H9 (cell line): Measurements from ENCODE around the gene SALL3. TPM values are rescaled to one million over a fixed set of nuclear protein-coding genes. Genes with fewer than 3 reads are reported as not detected.

Experiments used
- DNase-seq: peaks from one replicate; pipeline ENCODE4 v3.0.0-alpha.2; 2017
- H2AFZ ChIP-seq: one replicate; pipeline ENCODE4 v1.6.1; 2013; ENCODE audit warnings: mild to moderate bottlenecking, low read length, control low read depth, moderate library complexity
- H2AK5ac ChIP-seq: 2 replicates; pipeline ENCODE4 v1.6.1; 2013; ENCODE audit warnings: low read length, control low read depth, mixed read lengths; ENCODE audit not compliant: insufficient read length
- H2BK120ac ChIP-seq: one replicate; pipeline ENCODE4 v1.6.1; 2013; ENCODE audit warnings: low read depth, mild to moderate bottlenecking, low read length, control low read depth, inconsistent platforms; ENCODE audit not compliant: poor library complexity, severe bottlenecking
- H2BK12ac ChIP-seq: 2 replicates; pipeline ENCODE4 v1.6.1; 2013; ENCODE audit warnings: low read length, control low read depth, mixed read lengths, low read depth; ENCODE audit not compliant: insufficient read length
- H2BK15ac ChIP-seq: 2 replicates; pipeline ENCODE4 v1.6.1; 2013; ENCODE audit warnings: low read depth, low read length, control low read depth
- H2BK20ac ChIP-seq: one replicate; pipeline ENCODE4 v1.6.1; 2013; ENCODE audit warnings: low read depth, mild to moderate bottlenecking, low read length, control low read depth, inconsistent platforms; ENCODE audit not compliant: poor library complexity, severe bottlenecking
- H2BK5ac ChIP-seq: 2 replicates; pipeline ENCODE4 v1.6.1; 2013; ENCODE audit warnings: low read length, control low read depth, mixed read lengths; ENCODE audit not compliant: insufficient read length
- H3K14ac ChIP-seq: 2 replicates; pipeline ENCODE4 v1.6.1; 2013; ENCODE audit warnings: low read length, control low read depth; ENCODE audit not compliant: insufficient read depth
- H3K18ac ChIP-seq: 2 replicates; pipeline ENCODE4 v1.6.1; 2013; ENCODE audit warnings: low read depth, mild to moderate bottlenecking, mixed read lengths, low read length, control low read depth; ENCODE audit not compliant: insufficient read length
- H3K23ac ChIP-seq: 2 replicates; pipeline ENCODE4 v1.6.1; 2013; ENCODE audit warnings: low read length, control low read depth, mixed read lengths, low read depth; ENCODE audit not compliant: insufficient read length
- H3K23me2 ChIP-seq: 2 replicates; pipeline ENCODE4 v1.6.1; 2013; ENCODE audit warnings: low read depth, mild to moderate bottlenecking, mixed read lengths, low read length, control low read depth; ENCODE audit not compliant: insufficient read length, poor library complexity, severe bottlenecking
- H3K27ac ChIP-seq: 2 replicates; pipeline ENCODE4 v1.5.1; 2013; ENCODE audit warnings: low read length, control low read depth, mixed read lengths, low read depth; ENCODE audit not compliant: insufficient read length
- H3K27me3 ChIP-seq: 2 replicates; pipeline ENCODE4 v1.6.1; 2013; ENCODE audit warnings: low read length, control low read depth, inconsistent platforms; ENCODE audit not compliant: insufficient read depth
- H3K4ac ChIP-seq: 2 replicates; pipeline ENCODE4 v1.6.1; 2013; ENCODE audit warnings: low read depth, mild to moderate bottlenecking, control low read depth, inconsistent platforms, low read length, moderate library complexity
- H3K4me1 ChIP-seq: 2 replicates; pipeline ENCODE4 v1.6.1; 2013; ENCODE audit warnings: low read length, control low read depth, inconsistent platforms; ENCODE audit not compliant: insufficient read depth
- H3K4me2 ChIP-seq: 2 replicates; pipeline ENCODE4 v1.6.1; 2013; ENCODE audit warnings: low read length, control low read depth, mixed read lengths; ENCODE audit not compliant: insufficient read length, insufficient read depth
- H3K56ac ChIP-seq: 2 replicates; pipeline ENCODE4 v1.6.1; 2013; ENCODE audit warnings: low read depth, mild to moderate bottlenecking, mixed read lengths, low read length, control low read depth; ENCODE audit not compliant: insufficient read length
- H3K79me1 ChIP-seq: 2 replicates; pipeline ENCODE4 v1.6.1; 2013; ENCODE audit warnings: low read depth, mild to moderate bottlenecking, moderate library complexity, low read length, control low read depth, inconsistent platforms; ENCODE audit not compliant: insufficient read depth, poor library complexity, severe bottlenecking
- H3K79me2 ChIP-seq: 2 replicates; pipeline ENCODE4 v1.6.1; 2013; ENCODE audit warnings: low read length, control low read depth, inconsistent platforms; ENCODE audit not compliant: insufficient read depth
- H3K9ac ChIP-seq: 2 replicates; pipeline ENCODE4 v1.6.1; 2013; ENCODE audit warnings: low read length, control low read depth, mixed read lengths; ENCODE audit not compliant: insufficient read length; ENCODE audit errors: extremely low read depth
- H3K9me3 ChIP-seq: one replicate; pipeline ENCODE4 v1.6.1; 2013; ENCODE audit warnings: low read depth, low read length, inconsistent platforms; ENCODE audit not compliant: control insufficient read depth
- H3T11ph ChIP-seq: one replicate; pipeline ENCODE4 v1.6.1; 2013; ENCODE audit warnings: mild to moderate bottlenecking, low read length, control low read depth, inconsistent platforms
- H4K20me1 ChIP-seq: one replicate; pipeline ENCODE4 v1.6.1; 2013; ENCODE audit not compliant: control insufficient read depth, insufficient read length, insufficient read depth
- H4K5ac ChIP-seq: 2 replicates; pipeline ENCODE4 v1.6.1; 2013; ENCODE audit warnings: low read depth, mild to moderate bottlenecking, mixed read lengths, low read length, control low read depth; ENCODE audit not compliant: insufficient read length
- H4K8ac ChIP-seq: replicated peaks from 2 replicates; pipeline ENCODE4 v1.6.1; 2013; ENCODE audit warnings: low read length, control low read depth, mixed read lengths, low read depth; ENCODE audit not compliant: insufficient read length
- H4K91ac ChIP-seq: 2 replicates; pipeline ENCODE4 v1.6.1; 2013; ENCODE audit warnings: low read depth, mild to moderate bottlenecking, moderate library complexity, mixed read lengths, low read length, control low read depth; ENCODE audit not compliant: insufficient read length
- H3K27ac Mint-ChIP-seq, 3 experiments: 2 replicates in 2 of 3; 3 replicates in 1 of 3; pipeline ENCODE4 v1.8.0; 2020 to 2021; ENCODE audit warnings: mixed read lengths in 3 of 3, mild to moderate bottlenecking in 1 of 3, moderate library complexity in 1 of 3
- H3K27me3 Mint-ChIP-seq: 2 replicates; pipeline ENCODE4 v1.8.0; 2021; ENCODE audit warnings: low read depth, mild to moderate bottlenecking, moderate library complexity, mixed read lengths
- H3K36me3 Mint-ChIP-seq, 3 experiments: 2 replicates in 2 of 3; 3 replicates in 1 of 3; pipeline ENCODE4 v1.8.0; 2020 to 2021; ENCODE audit warnings: low read depth in 3 of 3, mixed read lengths in 3 of 3; ENCODE audit not compliant: insufficient read depth in 1 of 3
- H3K4me1 Mint-ChIP-seq, 2 experiments: 2 replicates each; pipeline ENCODE4 v1.8.0; 2020; ENCODE audit warnings: mixed read lengths in 2 of 2
- H3K4me3 Mint-ChIP-seq, 2 experiments: 2 replicates in 1 of 2; 3 replicates in 1 of 2; pipeline ENCODE4 v1.8.0; 2020 to 2021; ENCODE audit warnings: mild to moderate bottlenecking in 2 of 2, mixed read lengths in 2 of 2, moderate library complexity in 1 of 2
- H3K9me3 Mint-ChIP-seq, 2 experiments: 2 replicates in 1 of 2; 3 replicates in 1 of 2; pipeline ENCODE4 v1.8.0; 2020; ENCODE audit warnings: mild to moderate bottlenecking in 2 of 2, mixed read lengths in 2 of 2, moderate library complexity in 1 of 2
- CTCF ChIP-seq: fragments of 200-600 bp; sonication (generic); conservative IDR thresholded peaks from 3 replicates; pipeline ENCODE4 v1.8.0; 2021; ENCODE audit warnings: antibody characterized with exemption, mild to moderate bottlenecking
- WGBS: extraction: QIAGEN DNeasy Blood & Tissue Kit; methylation state at CpG from one replicate; pipeline ENCODE4 v1.1.7; 2013; ENCODE audit warnings: missing lambda C conversion rate, low lambda C conversion rate, mixed read lengths; ENCODE audit not compliant: insufficient read length; ENCODE audit errors: extremely low coverage; 5-methylcytosine and 5-hydroxymethylcytosine counted together
- total RNA-seq: library from RNA; stranded (reverse); gene quantifications from 2 replicates; pipeline ENCODE4 v1.2.1, GENCODE V29; 2021

The SALL3 gene
- total RNA-seq, 1 experiment from 2014 or later = 52.4 TPM

DNA sequence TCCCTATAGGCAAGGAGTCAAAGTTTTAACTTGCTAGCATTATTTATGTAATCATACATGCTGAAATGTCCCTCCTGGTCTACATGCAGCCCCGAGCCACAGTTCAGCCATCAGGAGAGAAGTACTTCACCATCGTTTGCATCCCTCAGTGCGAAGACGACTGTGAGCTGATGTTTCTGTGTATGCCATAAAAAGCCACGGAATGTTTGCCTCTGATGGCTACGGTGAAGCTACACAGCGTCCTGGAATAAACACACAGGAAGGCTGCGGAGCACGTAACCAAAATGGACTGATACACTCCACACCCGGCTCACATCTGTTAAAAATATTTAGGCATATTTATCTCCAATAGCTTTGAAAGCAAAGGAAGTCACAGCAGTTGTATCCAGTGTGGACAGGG is 4.3 kb upstream of the SALL3 start:
- peaks cover 4 to 6% of the 10 kb centered on the region in 2 experiments; a peak in 2 of 5 replicates for H3K9me3 Mint-ChIP-seq
- H3K4me3 Mint-ChIP-seq = peak overlapping the region in 1 of 2 experiments; percentile 66; a peak in 2 of 5 replicates
- peaks cover 4% of the 10 kb centered on the region; the same call in 1 of the 2 replicates for H3K4me1 ChIP-seq
- H4K5ac ChIP-seq = no peak overlapping the region
- H2BK15ac ChIP-seq = no peak overlapping the region
- peaks cover 80% of the 10 kb centered on the region for H3K27me3 Mint-ChIP-seq
- no peak for TF ChIP-seq CTCF
- no peak overlapping the region for H2BK12ac ChIP-seq
- DNase-seq = no peak
- no peak overlapping the region for H2BK20ac ChIP-seq
- H3K27me3 ChIP-seq = peaks cover 62% of the 10 kb centered on the region
- no peak overlapping the region for H3K27ac ChIP-seq
- WGBS = no CpG with 5 or more reads among the region's 10 CpGs
- H3K56ac ChIP-seq = no peak overlapping the region
- no peak overlapping the region for H2AK5ac ChIP-seq
- H4K91ac ChIP-seq = no peak overlapping the region
- H3K4ac ChIP-seq = no peak overlapping the region
- no peak overlapping the region for H4K8ac ChIP-seq
- H3K23ac ChIP-seq = no peak overlapping the region
- no peak overlapping the region for H3K27ac Mint-ChIP-seq
- no peak overlapping the region for H3K4me2 ChIP-seq
- H3K79me1 ChIP-seq = no peaks in the 10 kb centered on the region
- no peaks in the 10 kb centered on the region for H4K20me1 ChIP-seq
- no peak overlapping the region for H2AFZ ChIP-seq
- peaks cover 0 to 4% (median 3%) of the 10 kb centered on the region in 3 experiments; a peak in 2 of 7 replicates for H3K36me3 Mint-ChIP-seq
- H2BK120ac ChIP-seq = no peak overlapping the region
- no peak overlapping the region for H2BK5ac ChIP-seq
- H3K4me1 Mint-ChIP-seq = peaks cover 24 to 46% of the 10 kb centered on the region in 2 experiments
- no peak overlapping the region for H3K9ac ChIP-seq
- H3K9me3 ChIP-seq = no peaks in the 10 kb centered on the region
- peaks cover 21% of the 10 kb centered on the region for H3K23me2 ChIP-seq
- H3K79me2 ChIP-seq = no peaks in the 10 kb centered on the region
- H3K18ac ChIP-seq = no peak overlapping the region
- H3K14ac ChIP-seq = no peak overlapping the region
- H3T11ph ChIP-seq = no peak overlapping the region
